ENCODE results near the gene INHA.
A peak's percentile ranks its signal among the peaks of the same experiment; 100 is the strongest.

Gene INHA

GRCh38 chr2:219575566-219576504, 3.7 kb downstream of the INHA start:
- DNase-seq, result no peak

DNA sequence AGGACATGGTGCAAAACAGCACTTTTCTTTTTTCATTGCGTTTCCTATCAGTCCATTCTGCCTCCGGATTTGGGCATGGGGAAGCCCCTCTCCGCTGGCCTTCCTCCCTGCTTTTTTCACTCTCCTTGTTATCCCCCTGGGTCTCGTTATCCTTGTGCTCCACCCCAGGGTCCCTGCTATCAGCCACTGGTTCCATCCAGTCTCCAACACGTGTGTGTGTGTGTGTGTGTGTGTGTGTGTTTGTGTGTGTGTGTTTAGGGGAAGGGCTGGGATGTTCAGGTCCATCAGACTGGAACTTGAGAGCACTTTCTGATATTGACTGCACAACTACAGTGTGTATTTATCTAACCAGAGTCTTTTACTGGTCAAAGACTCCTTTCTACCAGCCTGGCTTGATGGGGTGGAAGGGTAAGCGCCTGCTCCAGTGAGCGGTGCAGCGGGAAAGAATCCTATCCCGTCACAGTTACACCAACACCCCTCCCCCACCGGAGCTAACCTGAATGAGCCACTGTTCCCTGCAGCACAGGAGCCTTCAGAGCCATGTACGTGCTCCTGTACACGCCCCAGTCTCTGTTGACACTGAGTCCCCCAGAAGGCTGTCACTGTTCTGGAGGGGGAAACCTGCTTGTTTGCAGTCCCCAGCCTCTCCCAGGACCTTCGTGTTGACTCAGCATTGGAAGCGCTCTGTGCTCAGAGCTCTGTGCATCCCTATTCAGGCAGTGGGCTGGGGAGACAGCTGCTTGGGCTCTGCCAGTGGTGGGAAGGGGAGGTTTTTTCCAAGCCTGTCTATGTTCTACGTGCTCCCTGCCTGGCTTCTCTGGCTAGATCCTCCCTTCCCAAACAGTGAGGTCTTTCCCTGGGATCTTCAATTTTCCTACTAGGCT, 4.6 kb downstream of the INHA start:
- DNase-seq, result peak; percentile 42

GRCh38 chr2:219578811-219579613, 6.9 kb downstream of the INHA start:
- no peak for DNase-seq

DNA sequence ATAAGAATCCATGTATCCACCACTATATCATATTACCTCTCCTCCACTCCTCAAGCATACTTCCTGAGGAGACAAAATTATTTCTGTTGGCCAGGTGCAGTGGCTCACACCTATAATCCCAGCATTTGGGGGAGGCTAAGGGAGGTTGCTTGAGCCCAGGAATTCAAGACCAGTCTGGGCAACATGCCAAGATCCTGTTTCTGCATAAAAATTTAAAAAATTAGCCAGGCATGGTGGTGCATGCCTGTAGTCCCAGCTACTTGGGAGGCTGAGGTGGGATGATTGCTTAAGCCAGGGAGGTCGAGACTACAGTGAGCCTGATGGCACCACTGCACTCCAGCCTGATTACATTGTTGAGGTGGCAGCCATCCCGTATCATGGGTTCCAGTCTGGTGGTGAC, 9.2 kb downstream of the INHA start:
- DNase-seq, result no peak

DNA sequence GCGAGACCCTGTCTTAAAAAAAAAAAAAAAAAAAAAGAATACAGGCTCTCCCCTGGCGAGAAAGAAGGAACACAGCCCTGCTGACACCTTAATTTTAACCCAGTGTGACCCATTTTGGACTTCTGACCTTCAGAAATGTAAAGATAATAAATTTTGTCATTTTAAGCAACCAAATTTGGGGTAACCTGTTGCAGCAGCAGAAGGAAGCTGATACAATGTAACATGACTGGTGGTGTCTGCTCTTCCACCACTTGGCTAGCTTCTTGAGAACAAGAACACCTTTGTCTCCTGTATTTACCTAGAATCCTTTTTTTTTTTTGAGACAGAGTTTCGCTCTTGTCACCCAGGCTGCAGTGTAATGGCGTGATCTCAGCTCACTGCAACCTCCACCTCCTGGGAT, 19.0 kb downstream of the INHA start:
- DNase-seq, result no peak

DNA sequence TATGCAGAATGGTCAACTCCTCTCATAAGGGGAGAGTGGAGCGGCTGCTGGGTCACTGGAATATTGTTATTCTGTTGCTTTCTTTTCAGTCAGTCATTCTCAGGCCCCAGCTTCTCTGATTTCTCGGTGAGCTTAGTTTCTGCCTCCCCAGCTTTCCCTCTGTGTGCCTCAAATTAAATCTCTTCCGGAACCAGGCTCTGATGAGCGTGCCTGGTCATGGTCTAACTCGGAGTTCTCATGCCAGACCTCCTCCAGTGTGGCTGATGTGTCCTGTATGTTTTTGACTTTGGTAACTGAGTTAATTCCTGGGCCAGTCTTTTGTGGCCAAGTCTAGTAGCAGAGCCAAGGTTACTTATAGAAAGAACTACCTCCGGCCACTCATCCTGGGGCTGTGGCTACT, 20.6 kb downstream of the INHA start:
- no peak for DNase-seq

GRCh38 chr2:219593154-219593553, 21.0 kb downstream of the INHA start:
- no peak for DNase-seq

DNA sequence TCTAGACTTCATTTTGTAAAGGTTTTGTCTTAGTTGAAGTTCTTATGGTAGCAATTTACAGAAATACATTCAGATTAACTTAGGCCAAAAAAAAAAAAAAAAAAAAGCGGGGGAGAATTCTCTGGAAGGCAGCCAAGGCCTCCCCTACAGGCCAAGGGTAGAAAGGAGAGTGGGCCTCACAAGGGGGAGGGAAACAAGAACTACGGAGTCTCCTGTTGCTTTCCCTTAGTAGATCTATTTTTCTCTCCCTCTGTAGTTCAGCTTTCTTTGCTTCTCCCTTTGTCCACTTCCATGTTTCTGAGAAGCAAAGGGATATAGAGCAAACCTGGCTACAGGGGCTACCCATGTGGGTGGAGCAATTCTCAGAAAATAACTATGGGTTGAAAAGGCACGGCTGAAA, 23.1 kb downstream of the INHA start:
- no peak for DNase-seq

GRCh38 chr2:219596954-219597551, 24.9 kb downstream of the INHA start:
- peak; percentile 41 for DNase-seq

GRCh38 chr2:219597552-219598307, 25.6 kb downstream of the INHA start, which contains the start of gene STK11IP:
TSS of gene STK11IP (plus strand) at chr2:219597857. CDS start at chr2:219598120, 263 bp downstream.
- peak; percentile 94 for DNase-seq

GRCh38 chr2:219598308-219599078, 26.4 kb downstream of the INHA start:
- DNase-seq, result no peak

- no peak for DNase-seq
Measured at GRCh38 chr2:219603771-219604170, 31.7 kb downstream of the INHA start.

DNA sequence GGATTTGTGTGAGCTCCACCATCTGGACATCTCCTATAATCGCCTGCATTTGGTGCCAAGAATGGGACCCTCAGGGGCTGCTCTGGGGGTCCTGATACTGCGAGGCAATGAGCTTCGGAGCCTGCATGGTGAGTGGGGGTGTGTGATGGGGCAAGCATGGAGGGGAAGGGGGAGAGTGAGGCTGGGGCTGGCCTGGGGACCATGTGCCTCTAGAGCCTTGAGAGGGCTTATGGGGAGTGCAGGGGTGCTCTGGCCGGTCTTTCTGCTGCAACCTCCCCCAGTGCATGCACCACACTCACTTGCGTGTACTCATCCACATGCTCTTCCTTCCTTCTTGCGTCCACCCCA, 33.5 kb downstream of the INHA start:
- DNase-seq, result no peak

- DNase-seq, result no peak
Measured at GRCh38 chr2:219607931-219608330, 35.8 kb downstream of the INHA start.

DNA sequence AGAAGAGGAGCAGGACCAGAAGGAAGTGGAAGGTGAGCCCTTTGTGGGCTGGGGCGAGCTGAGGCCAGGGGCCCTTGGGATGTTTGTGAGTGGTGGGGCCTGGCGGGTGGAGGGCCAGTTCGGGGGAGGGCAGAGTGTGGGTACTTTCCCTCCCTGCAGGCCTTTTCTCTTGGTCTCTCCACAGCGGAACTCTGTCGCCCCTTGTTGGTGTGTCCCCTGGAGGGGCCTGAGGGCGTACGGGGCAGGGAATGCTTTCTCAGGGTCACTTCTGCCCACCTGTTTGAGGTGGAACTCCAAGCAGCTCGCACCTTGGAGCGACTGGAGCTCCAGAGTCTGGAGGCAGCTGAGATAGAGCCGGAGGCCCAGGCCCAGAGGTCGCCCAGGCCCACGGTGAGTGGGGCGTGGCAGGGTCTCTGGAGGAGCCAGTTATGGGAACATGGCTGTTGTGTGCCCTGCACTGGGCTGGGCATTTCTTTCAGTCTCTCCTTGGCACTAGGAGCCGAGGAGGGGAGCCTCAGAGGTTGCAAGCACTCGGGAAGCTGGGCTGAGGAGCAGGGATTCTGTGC, 36.4 kb downstream of the INHA start:
- no peak for DNase-seq

- no peak for DNase-seq
Measured at GRCh38 chr2:219609149-219609750, 37.1 kb downstream of the INHA start.

DNA sequence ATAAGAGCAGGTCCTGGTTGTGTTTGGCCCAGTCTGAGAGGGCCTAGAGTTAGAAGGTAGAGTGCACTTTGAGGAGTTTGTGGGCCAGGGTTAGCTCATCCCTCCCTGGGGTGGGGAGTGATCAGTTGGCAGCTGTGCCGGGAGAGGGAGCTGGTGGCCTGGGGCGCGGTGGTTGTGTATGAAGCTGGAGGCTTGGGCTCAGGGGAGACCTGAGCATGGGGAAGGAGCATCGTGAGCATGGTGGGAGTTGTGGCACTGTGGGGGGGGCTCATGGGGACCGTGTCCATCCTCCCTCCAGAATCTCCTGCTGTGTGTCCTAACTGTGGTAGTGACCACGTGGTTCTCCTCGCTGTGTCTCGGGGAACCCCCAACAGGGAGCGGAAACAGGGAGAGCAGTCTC, 39.2 kb downstream of the INHA start:
- no peak for DNase-seq

DNA sequence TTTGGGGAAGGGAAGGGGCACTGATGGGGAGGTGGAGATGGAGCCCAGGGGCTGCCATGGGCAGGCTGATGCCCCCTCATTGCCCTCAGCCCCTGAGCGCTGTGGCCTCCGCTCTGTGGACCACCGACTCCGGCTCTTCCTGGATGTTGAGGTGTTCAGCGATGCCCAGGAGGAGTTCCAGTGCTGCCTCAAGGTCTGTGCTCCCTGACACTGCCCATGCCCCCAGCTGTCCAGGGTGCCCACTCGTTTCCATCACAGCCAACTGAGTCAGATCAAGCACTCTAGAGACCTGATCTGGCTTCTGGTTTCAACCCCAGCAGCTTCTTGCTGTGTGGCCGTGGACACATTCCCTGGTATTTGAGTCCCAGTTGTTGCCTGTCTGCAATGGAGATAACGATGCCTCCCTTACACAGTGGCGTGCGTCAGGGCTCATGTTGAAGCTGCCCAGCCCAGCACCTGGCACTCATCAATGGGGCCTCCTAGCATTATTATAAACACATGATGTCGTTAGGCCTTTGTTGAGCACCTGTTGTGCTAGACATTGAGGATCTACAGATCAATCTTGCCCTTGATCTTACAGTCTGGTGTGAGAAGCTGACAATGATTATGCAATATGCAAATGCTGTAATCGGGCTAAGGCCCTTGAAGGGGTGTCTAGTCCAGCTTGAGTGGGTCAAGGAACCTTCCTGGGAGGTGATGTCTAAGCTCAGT, 39.9 kb downstream of the INHA start:
- no peak for DNase-seq

- DNase-seq, result no peak
Measured at GRCh38 chr2:219612577-219613286, 40.6 kb downstream of the INHA start.

Data from NCI-H146 (cell line).